Left colon (tissue), 2 donors: ENCODE data around the gene CHRNG. TPM values are rescaled to one million over a fixed set of nuclear protein-coding genes. Genes with fewer than 3 reads are reported as not detected.
"Not testable (repeated sequence)": the region's sequence is repeated elsewhere in the genome, so short reads cannot be mapped to it uniquely, and the experiment has no call there.

Source experiments
- ATAC-seq: fragments of 200-7000 bp; cut with Tn5 transposase; one replicate; pipeline ENCODE4 v1.9.1; 2020; ENCODE audit warnings: mild to moderate bottlenecking, moderate library complexity
- DNase-seq, 2 donors: peaks; one replicate each; pipeline ENCODE4 v3.0.0-alpha.2; 2020
- intact Hi-C, 2 donors: fragments of 100-400 bp; cut with DNase I in 1 of 2; cut with micrococcal nuclease in 1 of 2; formaldehyde crosslinking; loops; one replicate each; pipeline versions ENCODE4 v1.11.2 to v1.14.0; 2022; cut with DNase I, micrococcal nuclease
- total RNA-seq, 2 donors: library from RNA; stranded (reverse); fragmentation: NEBNext Ultra II Directional; extraction: Animal tissue kit (Norgen Biotek cat#: 25700); gene quantifications; one replicate each; pipeline ENCODE4 v1.2.1, GENCODE V29; 2021
- donor health status: DM: no; HTN: no; CAD: no.
- donor health status: DM: yes; HTN: yes; CAD: no.

Gene CHRNG
- total RNA-seq, 2 donors from 2014 or later: not detected

DNA sequence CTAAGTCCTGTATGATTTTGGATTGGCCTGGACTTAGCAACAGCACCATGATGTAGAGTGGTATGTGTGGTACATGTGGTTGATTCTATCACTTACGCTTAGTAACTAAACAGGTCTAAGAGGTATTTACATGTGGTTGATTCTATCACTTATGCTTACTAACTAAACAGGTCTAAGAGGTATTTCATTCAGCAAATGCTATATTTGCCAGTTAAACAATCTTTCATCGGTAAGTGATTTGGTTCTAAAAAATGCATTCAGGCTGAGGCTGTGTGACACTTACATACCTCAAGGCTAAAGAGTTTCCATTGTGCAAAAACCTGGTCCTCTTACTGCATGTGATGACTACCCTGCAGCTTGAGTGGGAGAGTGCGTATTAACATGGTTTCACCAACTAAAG, 24.1 kb downstream of the CHRNG start:
- ATAC-seq (no peak), DNase-seq (no peak)
- intact Hi-C loops: no loop called here

- no peak for ATAC-seq
- no peak for DNase-seq
These were observed 28.2 kb downstream of the CHRNG start for GRCh38 chr2:232567721-232568120.

GRCh38 chr2:232568161-232568560, 28.7 kb downstream of the CHRNG start:
- intact Hi-C loops: no loop called here
- ATAC-seq (peak; percentile 59), DNase-seq (peak in 1 of 2 donors; percentile 56)

More at GRCh38 chr2:232567721-232568120, 28.2 kb downstream of the CHRNG start:
- intact Hi-C loops: no loop called here

DNA sequence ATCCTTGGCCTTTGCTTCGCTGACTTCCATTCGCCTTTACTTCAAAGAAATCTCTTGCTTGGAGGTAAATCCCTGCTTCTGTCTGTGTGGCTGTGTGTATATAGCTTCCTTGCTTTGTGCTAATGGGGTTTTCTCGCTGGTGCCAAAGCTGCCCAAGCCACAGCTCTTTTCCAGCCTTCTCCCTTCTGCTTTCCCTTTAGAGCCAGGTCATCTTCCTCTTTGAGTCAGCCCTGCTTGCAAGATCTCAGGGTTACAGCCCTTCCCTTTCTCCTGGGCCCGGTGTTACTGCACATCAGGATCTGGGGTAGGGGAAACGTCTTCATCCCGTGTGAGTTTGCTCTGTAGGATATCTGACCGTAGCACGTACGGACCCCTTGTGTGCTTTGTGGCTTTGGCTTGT, 30.0 kb downstream of the CHRNG start:
- DNase-seq (no peak), ATAC-seq (no peak)
- intact Hi-C loops: no loop called here

- ATAC-seq, intact Hi-C loops, DNase-seq: not testable (repeated sequence)
These were observed 31.0 kb downstream of the CHRNG start for GRCh38 chr2:232570481-232570880.

DNA sequence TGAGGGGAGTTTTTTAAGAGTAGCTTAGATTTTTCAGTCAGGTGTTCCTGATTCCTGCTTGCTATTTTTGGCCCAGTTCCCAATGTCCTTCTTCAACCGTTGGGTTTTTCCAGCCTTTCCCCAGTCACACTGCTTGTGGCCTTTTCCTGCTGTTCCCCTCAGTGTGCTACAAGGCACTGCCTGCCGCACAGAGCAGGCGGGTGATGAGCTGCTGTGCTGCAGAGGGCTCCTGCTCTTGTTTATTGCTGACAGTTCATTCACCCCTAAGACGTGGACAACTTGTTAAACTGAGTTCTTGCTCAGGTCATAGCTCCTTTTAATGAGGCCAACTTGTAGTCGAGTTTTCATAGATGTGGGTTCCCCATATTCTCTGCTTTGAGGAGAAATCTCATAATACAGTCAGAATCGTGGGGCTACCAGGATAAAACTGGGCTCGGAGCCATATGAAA, 31.6 kb downstream of the CHRNG start:
- intact Hi-C loops: no loop called here

GRCh38 chr2:232573042-232573441, 33.5 kb downstream of the CHRNG start:
- no peak for DNase-seq
- intact Hi-C loops: no loop called here
- ATAC-seq: peak; percentile 67

More for the DNA sequence above, 31.6 kb downstream of the CHRNG start:
- ATAC-seq: peak; percentile 34
- peak in 1 of 2 donors; percentile 52 for DNase-seq

- ATAC-seq: peak; percentile 77
- intact Hi-C loops: no loop called here
- DNase-seq: peak; percentile 31 to 49
These were observed 34.4 kb downstream of the CHRNG start for GRCh38 chr2:232573771-232574435.

DNA sequence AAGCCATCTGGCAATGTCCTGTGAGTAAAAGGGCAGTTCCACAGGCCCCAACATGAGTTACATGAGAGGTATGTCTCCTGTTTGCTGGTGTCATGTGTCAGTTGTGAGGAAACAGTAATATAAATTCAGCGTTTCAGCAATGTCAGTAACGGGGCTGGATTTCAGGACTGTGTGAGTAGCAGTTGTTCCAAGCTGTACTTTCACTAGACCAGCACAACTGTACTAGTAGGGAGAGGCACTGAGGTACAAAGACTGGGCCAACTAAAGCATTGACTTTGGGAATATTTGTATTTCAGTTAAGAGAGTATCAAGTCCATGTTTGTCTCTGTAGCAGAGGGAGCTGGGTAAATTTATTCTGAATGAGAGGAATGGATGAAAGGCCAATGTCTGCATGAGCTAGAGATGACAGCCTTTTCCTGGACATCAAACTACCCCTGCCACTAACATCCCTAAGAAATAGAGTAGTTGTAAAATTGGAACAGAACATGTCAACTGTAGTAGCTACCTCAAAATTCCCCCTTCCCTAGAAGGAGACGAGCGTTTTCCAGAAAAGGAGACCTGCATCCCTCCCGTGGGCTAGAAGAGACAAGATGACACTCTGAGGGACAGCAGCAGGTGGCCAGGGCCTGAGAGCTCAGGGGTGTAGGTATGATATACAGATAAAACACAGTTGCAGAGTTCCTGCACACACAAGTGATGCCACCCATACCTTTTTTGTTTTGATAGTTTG, 35.3 kb downstream of the CHRNG start:
- ATAC-seq (peak; percentile 40), DNase-seq (no peak)
- intact Hi-C loops: no loop called here

DNA sequence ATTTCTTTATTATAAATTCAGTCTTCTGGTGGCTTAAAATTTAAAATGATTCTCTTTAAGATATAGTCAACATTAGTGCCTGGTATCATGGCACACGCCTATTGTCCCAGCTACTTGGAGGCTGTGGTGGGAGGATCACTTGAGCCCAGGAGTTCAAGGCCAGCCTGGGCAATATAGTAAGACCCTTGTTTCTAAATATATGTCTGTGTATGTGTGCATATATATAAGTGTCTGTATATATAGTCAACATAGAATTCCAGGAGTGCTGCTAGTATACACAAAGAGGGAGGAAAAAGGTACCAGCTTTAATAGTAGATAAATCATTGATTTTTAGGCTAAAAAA, 35.9 kb downstream of the CHRNG start:
- DNase-seq (no peak), ATAC-seq (no peak)
- intact Hi-C loops: no loop called here

DNA sequence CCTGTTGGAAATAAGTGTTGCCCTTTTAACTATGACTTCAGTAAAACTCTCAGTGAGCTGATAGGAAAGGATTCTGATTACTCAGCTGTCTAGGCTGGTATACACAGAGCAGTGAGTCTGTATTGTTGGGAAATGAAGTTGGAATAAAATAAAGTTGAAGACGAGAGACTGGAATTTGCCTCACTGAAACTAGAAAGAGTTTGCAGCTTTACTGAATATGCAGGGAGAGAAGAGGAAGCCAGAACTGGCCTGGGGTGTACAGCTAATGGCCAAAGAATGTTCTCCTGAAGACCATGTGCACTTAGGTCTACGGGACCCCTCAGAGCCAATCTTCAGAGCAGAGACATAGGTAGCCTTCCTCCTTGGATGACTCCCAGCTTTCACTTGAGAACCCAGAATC, 37.5 kb downstream of the CHRNG start:
- ATAC-seq: no peak

DNA sequence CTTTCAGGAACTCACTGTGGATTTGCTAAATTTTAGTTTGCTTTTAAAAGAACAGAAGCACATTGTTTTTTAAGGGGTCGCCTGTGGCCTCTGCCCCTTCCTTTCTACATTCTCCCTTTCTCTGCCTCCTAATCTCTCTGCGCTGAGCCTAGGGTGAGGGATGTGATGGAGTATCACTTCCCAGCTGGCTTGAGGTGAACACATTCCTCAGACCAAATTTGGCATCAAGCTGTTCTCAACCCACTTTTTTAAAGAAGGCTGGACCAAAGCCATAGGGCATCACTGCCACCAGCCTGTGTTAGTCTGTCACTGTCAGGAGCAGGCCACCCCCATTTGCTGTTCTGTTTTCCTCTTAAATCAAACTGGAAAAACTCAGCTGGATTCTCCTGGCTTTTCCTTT, 38.3 kb downstream of the CHRNG start:
- no peak for ATAC-seq
- no peak for DNase-seq
- intact Hi-C loops: no loop called here

More for the DNA sequence above, 37.5 kb downstream of the CHRNG start:
- no peak for DNase-seq
- intact Hi-C loops: no loop called here

- ATAC-seq (no peak), DNase-seq (no peak)
- intact Hi-C loops: no loop called here
These were observed 39.1 kb downstream of the CHRNG start for GRCh38 chr2:232578626-232579025.

DNA sequence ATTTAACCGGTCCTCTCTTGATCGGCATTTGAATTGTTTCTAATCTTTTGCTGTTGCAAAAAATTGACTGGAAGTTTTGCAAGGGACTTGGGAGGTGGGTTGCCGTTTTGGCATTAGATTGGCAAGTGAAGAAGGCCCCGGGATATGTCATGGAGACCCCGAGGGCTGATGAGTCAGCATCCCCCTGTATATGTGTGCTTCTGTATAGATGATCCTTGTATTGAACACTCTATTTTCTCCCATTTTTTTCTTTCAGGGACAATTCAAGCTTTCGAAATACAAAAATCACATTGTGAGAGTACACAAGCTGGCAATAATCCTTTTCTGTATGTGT, 41.1 kb downstream of the CHRNG start:
- peak; percentile 1 for ATAC-seq
- DNase-seq: no peak
- intact Hi-C loops: no loop called here

DNA sequence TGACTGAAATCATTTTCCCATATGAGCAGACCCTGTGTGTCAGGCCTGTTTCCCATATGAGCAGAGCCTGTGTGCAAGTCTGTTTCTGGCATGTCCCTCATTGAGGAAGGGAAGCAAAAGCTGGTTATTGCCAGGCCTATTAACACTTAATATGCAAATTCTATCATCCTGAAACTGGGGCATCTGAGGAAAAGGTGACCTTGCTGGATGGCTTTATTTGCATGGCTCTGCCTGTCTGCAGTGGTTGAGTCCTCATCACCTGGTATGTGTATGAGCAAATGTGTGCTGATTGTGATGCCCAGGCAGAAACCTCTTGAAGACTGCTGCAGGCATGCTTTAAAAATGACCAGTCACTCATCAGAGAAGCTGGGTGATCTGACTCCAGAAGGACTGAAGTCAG, 42.2 kb downstream of the CHRNG start:
- ATAC-seq: no peak
- intact Hi-C loops: no loop called here
- DNase-seq: no peak

GRCh38 chr2:232584238-232584637, 44.7 kb downstream of the CHRNG start:
- ATAC-seq: no peak
- intact Hi-C loops: no loop called here
- no peak for DNase-seq

DNA sequence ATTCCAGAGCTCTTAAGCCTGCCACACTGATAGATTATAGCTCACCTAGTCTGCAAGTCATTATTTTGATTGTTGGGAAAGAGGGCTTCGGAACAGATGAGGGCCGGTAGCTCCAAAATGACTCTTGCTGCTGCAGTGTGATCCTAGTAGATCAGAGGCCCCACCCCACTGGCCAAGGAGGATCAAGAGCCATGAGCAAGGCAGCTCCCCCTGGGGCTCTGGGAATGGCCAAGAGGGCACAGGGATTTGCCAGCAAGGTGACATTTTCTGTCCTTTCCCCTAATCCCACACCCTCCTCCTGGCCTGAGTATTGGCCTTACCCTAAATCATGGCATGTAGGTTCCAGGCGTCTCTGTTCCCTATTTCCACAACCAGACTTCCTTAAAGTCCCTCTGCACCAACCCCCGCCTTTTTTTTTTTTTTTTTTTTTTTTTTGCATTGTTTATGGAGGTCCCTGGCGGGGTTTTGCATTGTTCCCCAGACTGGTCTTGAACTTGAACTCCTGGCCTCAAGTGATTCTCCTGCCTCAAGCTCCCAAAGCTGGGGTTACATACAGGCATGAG, 47.5 kb downstream of the CHRNG start:
- ATAC-seq: no peak
- no peak for DNase-seq
- intact Hi-C loops: no loop called here

- ATAC-seq (no peak), DNase-seq (no peak)
- intact Hi-C loops: no loop called here
These were observed 48.0 kb downstream of the CHRNG start for GRCh38 chr2:232587512-232587911.

DNA sequence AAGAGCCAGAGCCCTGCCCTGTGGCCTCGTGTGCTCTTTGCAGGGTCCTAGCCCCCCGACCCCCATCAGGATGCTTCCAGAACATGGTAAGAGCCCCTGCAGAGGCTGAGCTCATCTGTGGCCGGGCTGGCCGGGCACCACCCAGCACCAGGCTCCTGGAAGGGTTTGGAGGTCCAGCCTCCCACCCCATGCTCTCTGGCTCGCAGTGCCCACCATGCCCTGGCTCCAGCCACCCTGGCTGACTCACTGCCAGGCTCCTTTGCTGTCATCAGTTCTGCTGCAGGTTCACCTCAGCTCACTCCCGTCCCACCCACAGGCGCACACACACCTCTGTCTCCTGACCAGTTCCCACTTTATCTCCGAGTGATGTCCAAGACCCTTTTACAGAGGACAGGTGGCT, 48.5 kb downstream of the CHRNG start:
- intact Hi-C loops: no loop called here
- DNase-seq (no peak), ATAC-seq (no peak)
